ENCODE measurements around the gene MLH1. TPM values are rescaled to one million over a fixed set of nuclear protein-coding genes. Genes with fewer than 3 reads are reported as not detected.
"Not testable (repeated sequence)": the region's sequence is repeated elsewhere in the genome, so short reads cannot be mapped to it uniquely, and the experiment has no call there.

MLH1 gene
- total RNA-seq, 2 experiments from 2014 or later = 85.8 to 102 TPM

DNA sequence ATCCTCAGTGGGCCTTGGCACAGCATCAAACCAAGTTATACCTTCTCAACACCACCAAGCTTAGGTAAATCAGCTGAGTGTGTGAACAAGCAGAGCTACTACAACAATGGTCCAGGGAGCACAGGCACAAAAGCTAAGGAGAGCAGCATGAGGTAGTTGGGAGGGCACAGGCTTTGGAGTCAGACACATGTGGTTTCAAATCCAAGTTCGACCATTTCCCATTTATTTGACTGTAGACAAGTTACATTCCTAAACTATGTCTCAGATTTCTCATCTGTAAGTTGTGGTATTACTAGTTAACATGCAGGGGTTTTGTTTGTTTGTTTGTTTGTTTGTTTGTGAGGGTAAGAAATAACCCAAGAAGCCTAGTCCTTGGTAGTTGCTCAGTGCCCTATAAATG lies 46.9 kb downstream of the MLH1 start:
- no peaks in the 10 kb centered on the region for H3K27me3 Mint-ChIP-seq

DNA sequence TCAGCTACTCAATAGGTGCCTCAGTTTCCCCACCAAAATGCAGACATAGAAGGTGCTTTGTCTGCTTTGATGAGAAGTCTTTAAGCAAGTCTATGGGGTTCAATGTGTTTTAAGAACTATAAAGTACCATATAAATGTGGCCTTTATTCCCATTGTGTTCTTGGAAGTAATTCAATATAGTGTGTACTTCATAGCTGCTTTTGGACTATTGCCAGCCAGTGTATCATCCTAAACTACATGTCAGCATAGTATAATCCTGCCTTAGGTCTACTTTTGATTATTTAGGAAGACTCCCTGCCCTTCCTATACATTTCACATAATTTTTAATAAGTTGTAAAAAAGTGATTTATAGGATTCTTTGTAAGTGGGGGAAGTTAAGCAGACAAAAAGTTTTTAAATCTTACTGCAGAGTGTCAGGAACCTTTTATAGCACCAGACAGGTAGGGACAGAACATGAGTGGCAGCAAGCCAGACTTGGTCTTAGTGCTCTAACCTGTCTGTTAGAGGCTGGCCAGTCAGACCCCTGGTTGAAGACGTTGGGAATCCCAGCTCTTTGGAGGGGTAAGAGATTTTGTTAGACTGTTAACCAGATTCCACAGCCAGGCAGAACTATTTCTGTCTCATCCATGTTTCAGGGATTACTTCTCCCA lies 48.4 kb downstream of the MLH1 start:
- intact Hi-C loops (cut with micrococcal nuclease) = no loop called here
- Mint-ChIP-seq H3K4me3 (no peak overlapping the region), H3K27me3 (no peaks in the 10 kb centered on the region), H3K27ac (no peak overlapping the region), H3K4me1 (ENCODE audit: low read depth) (no peaks in the 10 kb centered on the region), H3K9me3 (no peaks in the 10 kb centered on the region), H3K36me3 (peaks cover 48% of the 10 kb centered on the region)
- CTCF ChIA-PET = interaction anchor here (0.6 kb wide), 1 partner anchor 1128 kb away, joined by 4 read pairs; no protein-coding TSS in a partner anchor
- DNase-seq = no peak
- POLR2A ChIA-PET = interaction anchor here (1.1 kb wide), 1 partner anchor 112 kb away, joined by 3 read pairs; no protein-coding TSS in a partner anchor

More for the DNA sequence above, 46.9 kb downstream of the MLH1 start:
- no peak overlapping the region for H3K4me3 Mint-ChIP-seq
- POLR2A ChIA-PET = no interaction called here
- peaks cover 6% of the 10 kb centered on the region for H3K9me3 Mint-ChIP-seq
- intact Hi-C loops (cut with micrococcal nuclease) = no loop called here
- CTCF ChIA-PET = no interaction called here
- H3K36me3 Mint-ChIP-seq = peaks cover 55% of the 10 kb centered on the region
- no peak overlapping the region for H3K27ac Mint-ChIP-seq
- H3K4me1 Mint-ChIP-seq (ENCODE audit: low read depth) = no peaks in the 10 kb centered on the region
- no peak for DNase-seq

DNA sequence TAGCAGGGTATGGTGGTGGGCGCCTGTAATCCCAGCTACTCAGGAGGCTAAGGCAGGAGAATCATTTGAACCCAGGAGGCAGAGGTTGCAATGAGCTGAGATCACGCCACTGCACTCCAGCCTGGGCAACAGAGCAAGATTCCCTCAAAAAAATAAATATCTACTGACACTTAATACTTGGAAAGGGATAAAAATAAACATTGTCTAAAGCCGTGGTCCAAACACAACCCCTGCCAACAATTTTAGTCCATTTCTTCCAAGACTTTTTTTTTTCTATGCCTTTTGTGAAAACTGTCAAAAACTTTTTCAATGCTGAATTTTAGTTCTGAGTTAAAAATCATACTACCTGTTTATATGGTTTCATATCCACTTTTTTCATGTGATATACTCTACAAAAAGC lies 49.4 kb downstream of the MLH1 start:
- CTCF ChIA-PET, POLR2A ChIA-PET: not testable (repeated sequence)
- H3K36me3 Mint-ChIP-seq = peaks cover 47% of the 10 kb centered on the region

DNA sequence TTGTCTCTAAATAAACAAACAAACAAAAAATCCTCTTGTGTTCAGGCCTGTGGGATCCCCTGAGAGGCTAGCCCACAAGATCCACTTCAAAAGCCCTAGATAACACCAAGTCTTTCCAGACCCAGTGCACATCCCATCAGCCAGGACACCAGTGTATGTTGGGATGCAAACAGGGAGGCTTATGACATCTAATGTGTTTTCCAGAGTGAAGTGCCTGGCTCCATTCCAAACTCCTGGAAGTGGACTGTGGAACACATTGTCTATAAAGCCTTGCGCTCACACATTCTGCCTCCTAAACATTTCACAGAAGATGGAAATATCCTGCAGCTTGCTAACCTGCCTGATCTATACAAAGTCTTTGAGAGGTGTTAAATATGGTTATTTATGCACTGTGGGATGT lies 57.0 kb downstream of the MLH1 start:
- CTCF ChIA-PET = interaction anchor here (1.0 kb wide), 1 partner anchor 113 kb away, joined by 3 read pairs; no protein-coding TSS in a partner anchor
- no peak for DNase-seq
- Mint-ChIP-seq H3K9me3 (no peaks in the 10 kb centered on the region), H3K4me1 (ENCODE audit: low read depth) (peaks cover 10% of the 10 kb centered on the region), H3K4me3 (no peak overlapping the region), H3K36me3 (peaks cover 59% of the 10 kb centered on the region), H3K27me3 (no peaks in the 10 kb centered on the region), H3K27ac (no peak overlapping the region)
- POLR2A ChIA-PET = no interaction called here
- intact Hi-C loops (cut with micrococcal nuclease) = no loop called here

More for the DNA sequence above, 49.4 kb downstream of the MLH1 start:
- H3K27me3 Mint-ChIP-seq; H3K4me3 Mint-ChIP-seq; H3K9me3 Mint-ChIP-seq; DNase-seq; intact Hi-C loops (cut with micrococcal nuclease); H3K4me1 Mint-ChIP-seq (ENCODE audit: low read depth); H3K27ac Mint-ChIP-seq: not testable (repeated sequence)

DNA sequence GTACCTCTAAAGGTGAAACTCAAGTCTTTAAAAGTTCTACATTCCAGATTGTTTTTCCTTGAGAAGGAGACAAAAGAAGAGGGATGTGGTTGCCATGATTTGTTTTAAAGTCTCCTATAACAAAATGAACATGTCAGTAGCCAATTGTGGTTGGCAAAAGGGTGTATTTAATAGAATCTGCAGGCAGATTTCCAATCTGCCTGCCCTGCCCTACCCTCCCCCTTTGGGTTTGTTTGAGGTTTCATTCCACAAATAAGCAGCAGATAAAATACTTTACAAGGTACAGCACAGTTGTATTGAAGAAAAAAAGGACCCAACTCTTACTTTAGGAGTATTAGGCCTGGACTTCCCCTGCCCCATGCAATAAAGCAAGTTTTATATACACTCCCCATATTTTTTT lies 59.5 kb downstream of the MLH1 start:
- intact Hi-C loops (cut with micrococcal nuclease) = no loop called here
- no peak overlapping the region for H3K4me3 Mint-ChIP-seq
- peak overlapping the region; percentile 47 for H3K27ac Mint-ChIP-seq
- H3K36me3 Mint-ChIP-seq = peaks cover 46% of the 10 kb centered on the region
- H3K4me1 Mint-ChIP-seq (ENCODE audit: low read depth) = peaks cover 10% of the 10 kb centered on the region
- H3K27me3 Mint-ChIP-seq = no peaks in the 10 kb centered on the region
- no peaks in the 10 kb centered on the region for H3K9me3 Mint-ChIP-seq
- POLR2A ChIA-PET = no interaction called here
- CTCF ChIA-PET = no interaction called here
- no peak for DNase-seq

DNA sequence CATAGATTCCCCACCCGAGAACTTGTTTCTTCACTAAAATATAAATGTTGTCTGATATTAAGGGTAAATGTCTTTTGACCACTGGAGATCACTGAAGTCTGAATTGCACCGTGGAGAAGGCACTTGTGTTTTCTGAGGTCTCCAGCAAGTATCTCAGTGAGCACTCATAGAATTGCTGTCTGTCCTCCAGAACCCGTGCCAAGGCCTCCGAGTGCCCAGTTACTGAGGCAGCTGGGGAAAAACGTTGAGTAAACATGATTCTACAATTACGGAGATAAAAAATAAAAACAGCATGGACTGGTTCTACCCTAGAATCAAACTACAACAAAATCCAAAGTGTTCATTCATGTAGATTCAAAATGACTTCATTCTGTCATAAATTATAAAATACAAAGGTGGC lies 60.0 kb downstream of the MLH1 start:
- DNase-seq = no peak
- peaks cover 10% of the 10 kb centered on the region for H3K4me1 Mint-ChIP-seq (ENCODE audit: low read depth)
- H3K27me3 Mint-ChIP-seq = no peaks in the 10 kb centered on the region
- H3K9me3 Mint-ChIP-seq = no peaks in the 10 kb centered on the region
- intact Hi-C loops (cut with micrococcal nuclease) = no loop called here
- H3K4me3 Mint-ChIP-seq = no peak overlapping the region
- H3K27ac Mint-ChIP-seq = peak overlapping the region; percentile 65
- ChIA-PET POLR2A (no interaction called here), CTCF (no interaction called here)
- peaks cover 41% of the 10 kb centered on the region for H3K36me3 Mint-ChIP-seq

DNA sequence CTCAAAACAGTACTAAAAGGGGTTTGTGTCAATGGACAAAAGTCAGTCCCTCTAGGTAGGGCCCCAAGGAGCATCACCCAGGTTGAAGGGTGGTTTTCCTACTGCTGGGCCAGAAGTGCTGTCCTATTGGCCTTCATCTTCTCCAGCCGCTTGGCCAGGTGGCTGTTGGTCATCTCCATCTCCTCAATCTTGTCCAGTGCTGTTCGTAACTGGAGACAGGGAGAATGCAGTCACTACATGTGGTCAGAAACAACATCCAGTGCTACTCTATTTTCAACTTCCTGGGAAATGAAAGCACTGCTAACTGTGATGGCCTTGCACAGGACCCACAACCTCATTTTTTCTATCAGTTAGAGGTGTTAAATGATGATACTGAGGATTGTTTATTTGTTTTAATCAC lies 60.4 kb downstream of the MLH1 start:
- intact Hi-C loops (cut with micrococcal nuclease) = loop anchor here (1.0 kb wide), 1 partner anchor 160 kb away; no protein-coding TSS in a partner anchor
- Mint-ChIP-seq H3K9me3 (no peaks in the 10 kb centered on the region), H3K4me1 (ENCODE audit: low read depth) (peaks cover 10% of the 10 kb centered on the region), H3K27me3 (no peaks in the 10 kb centered on the region), H3K36me3 (peaks cover 37% of the 10 kb centered on the region), H3K4me3 (no peak overlapping the region), H3K27ac (peak overlapping the region; percentile 88)
- ChIA-PET POLR2A (no interaction called here), CTCF (interaction anchor here (0.6 kb wide), 1 partner anchor 726 kb away, joined by 3 read pairs; no protein-coding TSS in a partner anchor)
- no peak for DNase-seq

DNA sequence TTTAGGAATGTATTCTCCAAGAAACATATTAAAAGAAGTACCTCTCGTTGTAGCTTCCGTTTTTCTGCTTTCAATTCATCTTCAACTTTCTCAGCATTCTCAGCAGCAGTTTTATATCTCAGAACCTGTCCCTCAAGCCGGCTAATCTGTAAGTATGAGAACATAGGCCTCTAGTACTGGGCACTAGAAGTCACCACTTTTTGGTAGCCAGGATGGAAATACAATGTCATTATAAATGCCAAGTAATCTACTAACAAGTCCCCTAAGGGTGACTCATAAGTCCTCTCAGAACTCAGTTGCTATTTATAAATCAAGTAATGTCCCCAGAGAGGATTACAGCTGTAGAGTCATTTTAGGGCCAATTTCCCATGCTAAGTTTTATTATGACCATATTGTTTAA lies 61.1 kb downstream of the MLH1 start:
- Mint-ChIP-seq H3K36me3 (peaks cover 33% of the 10 kb centered on the region), H3K27me3 (no peaks in the 10 kb centered on the region), H3K27ac (peak overlapping the region; percentile 88), H3K4me3 (no peak overlapping the region), H3K4me1 (ENCODE audit: low read depth) (peaks cover 10% of the 10 kb centered on the region), H3K9me3 (no peaks in the 10 kb centered on the region)
- no peak for DNase-seq
- ChIA-PET POLR2A (no interaction called here), CTCF (interaction anchor here (0.6 kb wide), 1 partner anchor 725 kb away, joined by 3 read pairs; no protein-coding TSS in a partner anchor)
- intact Hi-C loops (cut with micrococcal nuclease) = loop anchor here (1.0 kb wide), 1 partner anchor 159 kb away; no protein-coding TSS in a partner anchor

DNA sequence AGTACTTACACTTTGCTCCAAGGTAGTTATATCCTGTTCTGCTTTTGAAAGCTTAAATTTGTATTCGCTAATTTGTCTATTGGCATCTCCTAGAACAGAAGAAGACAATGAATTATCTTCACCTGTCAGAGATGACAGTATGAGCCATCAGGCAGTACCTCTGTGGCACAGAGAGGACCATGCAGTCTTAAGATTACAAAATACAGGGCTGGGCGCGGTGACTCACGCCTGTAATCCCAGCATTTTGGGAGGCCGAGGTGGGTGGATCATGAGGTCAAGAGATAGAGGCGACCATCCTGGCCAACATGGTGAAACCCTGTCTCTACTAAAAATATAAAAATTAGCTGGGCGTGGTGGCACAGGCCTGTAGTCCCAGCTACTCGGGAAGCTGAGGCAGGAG lies 61.8 kb downstream of the MLH1 start:
- POLR2A ChIA-PET; H3K27me3 Mint-ChIP-seq; H3K9me3 Mint-ChIP-seq; H3K4me1 Mint-ChIP-seq (ENCODE audit: low read depth); H3K4me3 Mint-ChIP-seq; intact Hi-C loops (cut with micrococcal nuclease); CTCF ChIA-PET; DNase-seq: not testable (repeated sequence)
- Mint-ChIP-seq H3K36me3 (peaks cover 30% of the 10 kb centered on the region), H3K27ac (peak overlapping the region; percentile 51)

DNA sequence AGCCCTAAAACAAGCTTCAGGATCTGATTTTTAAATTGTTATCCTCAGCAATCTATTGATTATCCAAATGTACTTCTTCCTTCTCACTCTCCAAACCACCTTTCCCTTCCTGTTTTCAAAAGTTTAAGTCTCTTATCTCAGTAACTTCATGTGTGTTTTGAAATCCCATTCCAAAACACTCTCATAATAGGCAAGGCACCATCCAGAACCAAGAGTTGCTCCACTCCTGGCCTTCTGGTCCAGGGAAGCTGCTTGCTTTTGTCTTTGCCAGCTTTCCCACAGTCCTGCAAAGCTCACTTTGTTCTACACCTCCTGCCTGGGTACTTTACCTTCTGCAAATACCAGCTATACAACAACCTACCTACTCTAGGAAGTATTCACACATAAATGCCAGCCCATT lies 63.5 kb downstream of the MLH1 start:
- ChIA-PET CTCF (interaction anchor here (1.0 kb wide), 1 partner anchor 157 kb away, joined by 3 read pairs; no protein-coding TSS in a partner anchor), POLR2A (no interaction called here)
- Mint-ChIP-seq H3K27ac (no peak overlapping the region), H3K4me3 (no peak overlapping the region), H3K27me3 (no peaks in the 10 kb centered on the region), H3K36me3 (peaks cover 31% of the 10 kb centered on the region), H3K9me3 (no peaks in the 10 kb centered on the region), H3K4me1 (ENCODE audit: low read depth) (peaks cover 10% of the 10 kb centered on the region)
- DNase-seq = no peak
- intact Hi-C loops (cut with micrococcal nuclease) = no loop called here

DNA sequence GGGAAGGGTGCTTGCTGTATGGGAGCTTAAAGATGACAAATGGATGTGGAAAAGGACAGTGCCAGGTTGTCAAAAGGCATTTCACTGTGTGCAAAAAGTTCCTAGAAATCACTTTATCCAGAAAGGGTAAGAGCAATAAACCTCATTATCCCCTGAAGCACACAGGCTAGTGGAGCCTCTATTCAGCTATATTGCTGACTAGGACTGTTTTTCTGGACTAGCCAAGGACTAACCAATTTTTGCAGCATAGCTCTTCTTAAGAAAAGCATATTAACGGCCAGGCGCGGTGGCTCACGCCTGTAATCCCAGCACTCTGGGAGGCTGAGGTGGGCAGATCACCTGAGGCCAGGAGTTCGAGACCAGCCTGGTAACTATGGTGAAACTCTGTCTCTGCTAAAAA lies 64.8 kb downstream of the MLH1 start:
- Mint-ChIP-seq H3K4me3 (no peak overlapping the region), H3K27me3 (no peaks in the 10 kb centered on the region), H3K36me3 (peaks cover 35% of the 10 kb centered on the region), H3K9me3 (no peaks in the 10 kb centered on the region), H3K4me1 (ENCODE audit: low read depth) (peaks cover 10% of the 10 kb centered on the region), H3K27ac (no peak overlapping the region)
- ChIA-PET CTCF (no interaction called here), POLR2A (no interaction called here)
- DNase-seq = no peak
- intact Hi-C loops (cut with micrococcal nuclease) = no loop called here

DNA sequence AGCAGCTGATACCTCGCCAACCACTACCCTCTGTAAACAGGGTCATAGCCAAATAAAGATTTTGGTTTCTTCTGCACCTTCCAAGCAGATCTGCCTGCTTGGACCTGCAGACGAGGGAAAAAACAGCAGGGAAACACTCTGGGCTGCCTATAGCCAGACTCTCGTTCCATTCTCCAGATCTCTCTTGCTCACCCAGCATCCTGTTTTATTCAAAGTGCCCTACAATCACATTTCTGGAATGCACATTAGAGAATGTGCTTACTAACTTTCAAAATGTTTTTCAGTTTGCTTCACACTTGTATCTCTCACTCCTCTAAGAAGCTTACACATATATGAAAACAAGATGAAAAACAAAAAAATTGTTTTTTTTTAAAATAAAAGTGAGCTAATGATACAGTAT lies 71.4 kb downstream of the MLH1 start:
- Mint-ChIP-seq H3K9me3 (no peaks in the 10 kb centered on the region), H3K4me3 (no peak overlapping the region), H3K27me3 (no peaks in the 10 kb centered on the region), H3K27ac (no peak overlapping the region), H3K4me1 (ENCODE audit: low read depth) (no peaks in the 10 kb centered on the region), H3K36me3 (peaks cover 36% of the 10 kb centered on the region)
- DNase-seq = no peak
- POLR2A ChIA-PET = no interaction called here
- CTCF ChIA-PET = no interaction called here
- intact Hi-C loops (cut with micrococcal nuclease) = no loop called here

DNA sequence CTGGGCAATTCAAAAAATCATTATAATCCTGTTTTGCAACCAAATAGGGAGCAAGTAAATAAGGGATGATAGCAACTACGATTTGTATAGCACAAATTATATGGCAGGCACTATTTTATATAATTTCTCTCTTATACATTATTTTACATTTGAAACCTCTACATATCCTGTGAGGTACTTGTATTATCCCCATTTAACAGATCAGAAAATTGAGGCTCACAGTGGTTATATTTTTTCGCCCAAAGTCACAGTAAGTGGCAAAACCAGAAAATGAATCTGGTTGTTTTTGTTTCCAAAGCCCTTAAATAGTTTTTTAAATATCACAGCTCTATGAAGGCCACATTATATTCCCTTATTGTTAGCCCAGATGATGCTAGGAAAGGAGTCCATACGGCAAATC lies 74.3 kb downstream of the MLH1 start:
- peaks cover 1% of the 10 kb centered on the region for H3K4me1 Mint-ChIP-seq (ENCODE audit: low read depth)
- no peak for DNase-seq
- CTCF ChIA-PET = no interaction called here
- no peaks in the 10 kb centered on the region for H3K27me3 Mint-ChIP-seq
- H3K4me3 Mint-ChIP-seq = no peak overlapping the region
- H3K9me3 Mint-ChIP-seq = no peaks in the 10 kb centered on the region
- intact Hi-C loops (cut with micrococcal nuclease) = no loop called here
- no peak overlapping the region for H3K27ac Mint-ChIP-seq
- POLR2A ChIA-PET = no interaction called here
- peaks cover 24% of the 10 kb centered on the region for H3K36me3 Mint-ChIP-seq

Data from activated CD4-positive, alpha-beta memory T cell treated with anti-CD3 and anti-CD28 coated beads for 36 hours (primary cell).